HG03064 (cell line): ENCODE results near the gene FSTL3.

Experiments
- ATAC-seq: cut with Tn5 transposase; IDR thresholded peaks from one replicate; pipeline ENCODE4 v1.9.1; 2021; ENCODE audit warnings: low read depth; ENCODE audit not compliant: unreplicated experiment

The FSTL3 gene

GRCh38 chr19:644789-645188, 31.4 kb upstream of the FSTL3 start:
- no peak for ATAC-seq

GRCh38 chr19:645912-646778, 30.0 kb upstream of the FSTL3 start:
- no peak for ATAC-seq

GRCh38 chr19:646779-647565, 29.2 kb upstream of the FSTL3 start:
- ATAC-seq = no peak

GRCh38 chr19:647566-648284, 28.5 kb upstream of the FSTL3 start:
- no peak for ATAC-seq

- ATAC-seq = no peak
Measured at GRCh38 chr19:648305-648704, 27.9 kb upstream of the FSTL3 start.

GRCh38 chr19:648904-649801, 27.0 kb upstream of the FSTL3 start:
- no peak for ATAC-seq

- ATAC-seq = no peak
Measured at GRCh38 chr19:650121-650520, 26.1 kb upstream of the FSTL3 start.

- no peak for ATAC-seq
Measured at GRCh38 chr19:651114-651818, 24.9 kb upstream of the FSTL3 start.

GRCh38 chr19:651991-652390, 24.2 kb upstream of the FSTL3 start:
- no peak for ATAC-seq

- no peak for ATAC-seq
Measured at GRCh38 chr19:652467-653389, 23.5 kb upstream of the FSTL3 start.

- ATAC-seq = no peak
Measured at GRCh38 chr19:653425-653824, 22.8 kb upstream of the FSTL3 start.

GRCh38 chr19:655691-656090, 20.5 kb upstream of the FSTL3 start:
- no peak for ATAC-seq

- no peak for ATAC-seq
Measured at GRCh38 chr19:656751-657559, 19.2 kb upstream of the FSTL3 start.

GRCh38 chr19:657611-658010, 18.6 kb upstream of the FSTL3 start:
- ATAC-seq = no peak

- no peak for ATAC-seq
Measured at GRCh38 chr19:658059-658839, 17.9 kb upstream of the FSTL3 start.

GRCh38 chr19:658916-659839, 17.0 kb upstream of the FSTL3 start:
- no peak for ATAC-seq
